Fibroblast of skin of right biceps (primary cell): ENCODE results near the gene RAB40C.
"Not testable (repeated sequence)": the region's sequence is repeated elsewhere in the genome, so short reads cannot be mapped to it uniquely, and the experiment has no call there.

Experiments used
- DNase-seq: peaks from one replicate; pipeline ENCODE4 v3.0.0-alpha.2; 2013

RAB40C gene

GRCh38 chr16:591231-591630 is 1.4 kb downstream of the RAB40C start:
- DNase-seq, result no peak

GRCh38 chr16:591892-592517 is 2.1 kb downstream of the RAB40C start:
- no peak for DNase-seq

GRCh38 chr16:592518-593306 is 2.8 kb downstream of the RAB40C start:
- no peak for DNase-seq

DNA sequence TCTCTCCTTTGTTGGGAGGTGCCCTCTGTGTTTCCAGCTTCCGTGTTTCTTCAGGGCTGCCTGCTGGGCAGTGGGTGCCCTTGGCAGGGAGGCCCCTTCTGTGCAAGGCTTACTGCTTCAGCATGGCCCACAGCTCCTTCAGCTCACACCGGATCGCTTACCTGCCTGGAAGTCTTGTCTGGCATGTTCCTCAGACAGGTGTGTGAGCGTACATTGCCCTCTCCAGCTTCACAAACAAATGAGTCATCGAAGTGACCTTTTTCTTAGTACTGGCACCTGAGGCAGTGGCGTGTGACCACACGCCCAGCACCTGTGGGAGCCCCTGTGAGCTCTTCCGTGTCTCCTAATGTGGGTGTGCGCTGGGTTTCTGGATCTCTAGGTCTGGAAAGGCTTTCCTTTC is 3.5 kb downstream of the RAB40C start:
- no peak for DNase-seq

DNA sequence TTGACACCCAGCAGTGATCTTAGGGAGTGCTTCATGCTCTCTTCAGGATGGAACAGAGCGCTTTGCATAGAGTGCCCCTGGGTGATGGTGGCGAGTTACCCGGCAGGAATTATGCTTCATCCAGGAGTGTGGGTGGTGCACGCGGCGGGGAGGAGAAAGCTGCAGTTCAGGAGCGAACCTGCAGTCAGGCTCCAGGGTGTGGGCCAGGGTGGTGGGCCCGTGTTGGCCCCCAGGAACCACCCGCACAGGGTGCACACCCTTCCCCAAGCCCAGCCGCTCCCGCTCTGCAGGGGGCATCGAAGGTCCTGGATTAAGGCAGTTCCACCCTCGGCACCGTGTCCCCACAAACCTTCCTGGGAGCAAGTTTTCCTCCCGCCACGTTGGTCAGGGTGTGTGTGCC is 3.9 kb downstream of the RAB40C start:
- DNase-seq, result no peak

DNA sequence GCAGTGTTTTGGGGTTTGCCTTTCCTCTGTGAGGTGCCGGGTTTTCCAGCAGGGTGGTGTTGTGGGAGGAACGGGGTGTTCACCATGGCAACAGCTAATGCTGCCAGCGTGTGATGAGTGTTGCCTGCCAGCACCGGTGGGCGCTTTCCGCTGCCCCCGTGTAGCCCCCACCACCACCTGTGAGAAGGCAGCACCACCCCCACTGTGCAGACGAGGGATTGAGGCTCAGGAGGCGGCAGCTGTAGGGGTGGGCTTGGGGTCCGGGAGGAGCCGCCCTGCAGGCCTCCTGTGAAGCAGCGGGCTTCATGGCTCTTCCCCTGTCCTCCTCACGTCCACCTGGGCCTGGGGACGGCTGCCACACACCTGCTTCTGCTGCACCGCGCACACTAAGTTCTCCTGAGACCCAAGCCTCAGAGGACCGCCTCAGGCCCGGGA is 5.2 kb downstream of the RAB40C start:
- no peak for DNase-seq

GRCh38 chr16:595942-596735 is 6.3 kb downstream of the RAB40C start:
- no peak for DNase-seq

DNA sequence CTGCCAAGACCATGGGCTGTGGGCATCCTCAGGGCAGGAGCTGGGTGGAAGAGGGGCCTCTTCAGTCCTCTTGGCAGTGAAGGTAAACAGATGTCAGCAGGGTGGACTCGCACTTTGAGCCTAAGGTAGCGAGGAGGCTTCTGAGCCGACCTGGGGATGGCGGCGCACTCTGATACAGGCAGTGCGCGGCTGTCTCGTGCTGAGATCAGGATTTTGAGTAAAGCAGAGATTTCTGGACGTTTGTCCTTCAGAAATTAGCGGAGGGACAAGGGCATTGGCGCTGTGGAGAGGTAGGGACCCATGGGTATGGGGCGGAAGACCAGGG is 6.8 kb downstream of the RAB40C start:
- DNase-seq, result no peak

DNA sequence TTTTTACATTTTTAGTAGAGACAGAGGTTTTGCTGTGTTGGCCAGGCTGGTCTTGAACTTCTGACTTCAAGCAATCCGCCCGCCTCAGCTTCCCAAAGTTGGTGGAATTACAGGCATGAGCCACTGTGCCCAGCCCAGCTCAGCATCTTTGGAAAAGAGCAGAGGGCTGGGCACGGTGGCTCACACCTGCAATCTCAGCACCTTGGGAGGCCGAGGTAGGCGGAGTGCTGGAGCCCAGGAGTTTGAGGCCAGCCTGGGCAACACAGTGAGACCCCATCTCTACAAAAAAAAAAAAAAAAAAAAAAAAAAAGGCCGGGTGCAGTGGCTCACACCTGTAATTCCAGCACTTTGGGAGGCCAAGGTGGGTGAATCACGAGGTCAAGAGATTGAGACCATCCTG is 7.8 kb downstream of the RAB40C start:
- not testable (repeated sequence) for DNase-seq

- DNase-seq, result no peak
Measured at GRCh38 chr16:598823-599739, 9.2 kb downstream of the RAB40C start.

DNA sequence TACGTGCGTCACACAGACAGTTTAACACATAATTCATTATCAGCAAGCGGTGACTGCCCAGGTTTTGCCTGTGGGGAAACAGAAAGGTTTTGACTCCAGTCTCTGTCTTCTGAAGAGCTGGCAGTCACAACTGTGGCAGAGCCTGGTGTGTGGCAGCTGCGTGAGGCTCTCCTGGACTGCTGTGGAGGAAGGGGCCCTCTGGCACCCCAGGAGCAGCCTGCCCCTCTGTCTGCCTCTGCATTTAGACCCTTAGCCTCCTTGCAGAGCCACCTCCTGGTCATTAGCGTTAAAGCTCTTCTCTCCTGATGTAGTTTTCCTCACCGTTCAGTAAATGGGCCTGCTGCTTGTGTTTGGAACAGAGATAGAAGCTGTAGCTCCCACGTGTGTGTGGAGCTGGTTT is 10.9 kb downstream of the RAB40C start:
- DNase-seq, result no peak

DNA sequence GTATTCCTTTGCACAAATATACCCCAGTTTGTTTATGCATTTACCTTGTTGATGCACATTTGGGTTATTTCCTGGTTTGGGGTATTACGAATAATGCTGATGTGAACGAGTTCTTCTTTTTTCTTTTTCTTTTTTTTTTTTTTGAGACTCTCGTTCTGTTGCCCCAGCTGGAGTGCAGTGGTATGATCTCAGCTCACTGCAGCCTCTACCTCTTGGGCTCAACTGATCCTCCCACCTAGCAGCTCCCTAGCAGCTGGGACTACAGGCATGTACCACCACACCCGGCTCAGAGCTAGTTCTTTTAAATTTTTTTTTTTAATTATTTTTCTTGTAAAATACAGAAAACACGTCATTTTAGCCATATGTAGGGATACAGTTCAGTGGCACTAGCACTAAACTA is 14.1 kb downstream of the RAB40C start:
- DNase-seq, result no peak

DNA sequence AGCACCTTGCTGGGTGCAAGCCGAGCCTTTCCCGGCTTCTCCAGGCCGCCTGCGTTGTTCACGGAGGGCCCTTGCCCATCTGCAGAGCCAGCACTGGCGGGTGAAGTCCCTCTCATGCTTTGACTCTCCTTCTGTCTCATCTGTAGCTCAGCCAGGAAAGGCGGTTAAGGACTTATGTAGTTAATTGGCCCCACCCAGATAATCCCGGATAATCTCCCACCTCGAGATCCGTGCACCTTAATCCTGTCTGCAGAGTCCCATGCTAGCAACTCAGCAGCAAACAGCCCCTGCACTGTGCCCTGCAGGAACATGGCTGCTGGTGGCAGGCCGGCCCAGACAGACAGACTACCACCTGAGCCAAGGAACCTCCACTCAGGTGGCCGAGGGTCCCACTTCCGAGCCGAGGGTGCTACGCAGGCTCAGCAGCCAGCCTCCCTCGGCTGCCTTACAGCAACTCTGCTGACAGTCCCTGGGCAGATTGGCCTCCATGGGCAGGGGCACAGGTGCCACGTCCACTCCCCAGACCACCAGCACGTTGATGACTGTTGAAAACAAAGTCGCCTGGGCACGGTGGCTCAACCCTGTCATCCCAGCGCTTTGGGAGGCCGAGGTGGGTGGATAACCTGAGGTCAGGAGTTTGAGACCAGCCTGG is 16.9 kb downstream of the RAB40C start:
- DNase-seq, result no peak

GRCh38 chr16:608019-608418 is 18.2 kb downstream of the RAB40C start:
- DNase-seq, result no peak

- DNase-seq, result no peak
Measured at GRCh38 chr16:609316-609715, 19.4 kb downstream of the RAB40C start.

GRCh38 chr16:609984-610383 is 20.1 kb downstream of the RAB40C start:
- DNase-seq, result no peak

- DNase-seq, result no peak
Measured at GRCh38 chr16:610513-611381, 20.9 kb downstream of the RAB40C start.

GRCh38 chr16:615122-615521 is 25.3 kb downstream of the RAB40C start:
- DNase-seq, result no peak

GRCh38 chr16:616733-617586 is 27.1 kb downstream of the RAB40C start:
- no peak for DNase-seq

DNA sequence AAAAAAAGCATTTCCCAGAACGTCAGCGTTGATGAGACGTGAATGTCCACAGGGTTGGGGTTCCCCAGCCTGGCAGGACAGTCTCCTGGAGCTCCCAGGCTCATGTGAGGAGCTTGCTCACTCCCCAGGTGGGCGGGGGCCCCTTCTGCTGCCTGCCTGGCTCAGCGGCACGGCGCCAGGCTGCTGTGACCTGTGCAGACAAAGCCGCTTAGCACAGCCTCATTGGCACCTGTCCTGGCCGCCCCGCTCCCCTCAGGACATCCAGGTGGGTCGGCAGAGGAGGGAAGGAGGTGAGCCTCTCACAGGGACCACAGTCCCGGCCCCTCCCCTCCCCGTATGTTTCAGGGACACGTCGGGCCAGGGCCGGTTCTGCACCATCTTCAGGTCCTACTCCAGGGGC is 28.0 kb downstream of the RAB40C start:
- DNase-seq, result no peak
